Sigmoid colon (tissue), 7 donors: ENCODE measurements around the gene HOXD3. TPM values are rescaled to one million over a fixed set of nuclear protein-coding genes. Genes with fewer than 3 reads are reported as not detected.

ENCODE experiments used
- DNase-seq: peaks from one replicate; pipeline ENCODE4 v3.0.0-alpha.2; 2019
- H3K27ac ChIP-seq, 4 donors: fragments of 200-600 bp; sonication (generic); one replicate each; pipeline ENCODE4 v1.5.1; 2016 to 2019; ENCODE audit warnings: mild to moderate bottlenecking in 1 of 4
- H3K27me3 ChIP-seq, 3 donors: fragments of 200-600 bp; sonication (generic); one replicate each; pipeline ENCODE4 v1.5.1; 2019; ENCODE audit warnings: mild to moderate bottlenecking in 1 of 3
- H3K36me3 ChIP-seq, 4 donors: fragments of 200-600 bp; sonication (generic); one replicate each; pipeline ENCODE4 v1.5.1; 2016 to 2019
- H3K4me1 ChIP-seq, 4 donors: fragments of 200-600 bp; sonication (generic); one replicate each; pipeline ENCODE4 v1.5.1; 2017 to 2019
- H3K4me3 ChIP-seq, 4 donors: fragments of 200-600 bp; sonication (generic); one replicate each; pipeline ENCODE4 v1.5.1; 2017 to 2019; ENCODE audit warnings: mild to moderate bottlenecking in 2 of 4, moderate library complexity in 1 of 4
- H3K9me3 ChIP-seq, 4 donors: fragments of 200-600 bp in 3 of 4; sonication (generic) in 3 of 4; one replicate each; pipeline versions ENCODE4 v1.5.1 to v1.6.1; 2013 to 2019
- CTCF ChIP-seq, 4 experiments: fragments of 450-650 bp in 3 of 4; fragments of 200-600 bp in 1 of 4; IDR thresholded peaks; one replicate each; pipeline ENCODE4 v1.5.1; 2016 to 2019; ENCODE audit warnings: antibody characterized with exemption in 4 of 4, mild to moderate bottlenecking in 3 of 4, moderate library complexity in 2 of 4
- EP300 ChIP-seq, 4 donors: sonication (generic); formaldehyde crosslinking; IDR thresholded peaks; one replicate each; pipeline ENCODE4 v1.6.1; 2017; ENCODE audit warnings: antibody characterized with exemption in 4 of 4
- POLR2A ChIP-seq, 2 donors: fragments of 450-650 bp; IDR thresholded peaks; one replicate each; pipeline ENCODE4 v1.6.1; 2016; ENCODE audit warnings: antibody characterized with exemption in 2 of 2, mild to moderate bottlenecking in 2 of 2, moderate library complexity in 2 of 2
- POLR2AphosphoS5 ChIP-seq, 4 donors: sonication (generic); formaldehyde crosslinking; IDR thresholded peaks; one replicate each; pipeline ENCODE4 v1.6.1; 2017; ENCODE audit warnings: antibody characterized with exemption in 4 of 4
- WGBS, 2 donors: extraction: QIAGEN DNeasy Blood & Tissue Kit; methylation state at CpG; one replicate each; pipeline ENCODE4 v1.1.7; 2013; 5-methylcytosine and 5-hydroxymethylcytosine counted together
- intact Hi-C: fragments of 100-400 bp; cut with DNase I; formaldehyde crosslinking; loops from one replicate; pipeline ENCODE4 v1.15.1; 2023
- polyA plus RNA-seq, 3 donors: library from polyadenylated mRNA; stranded (reverse); fragments of 200-250 nt; gene quantifications; one replicate each; pipeline ENCODE4 v1.2.3, GENCODE V29; 2013
- total RNA-seq, 4 donors: library from RNA; depleted of rRNA; stranded (reverse); fragments of >200 nt; gene quantifications; one replicate each; pipeline ENCODE4 v1.1.0, GENCODE V29; 2016
- donor health status: healthy with polysubstance abuse.
- donor health status: Bipolar disorder and iron deficiency.
- donor health status: healthy.

HOXD3 gene
- total and polyA plus RNA-seq, 7 donors = 0.60 to 4.6 (median 1.4) TPM

- Histone ChIP-seq H3K4me3 (no peak overlapping the region), H3K27ac (no peak overlapping the region), H3K4me1 (peaks cover 0 to 23% (median 13%) of the 10 kb centered on the region in 4 donors), H3K36me3 (peaks cover 0 to 8% (median 0%) of the 10 kb centered on the region in 4 donors), H3K27me3 (peaks cover 0 to 64% (median 4%) of the 10 kb centered on the region in 3 donors), H3K9me3 (no peaks in the 10 kb centered on the region)
- no peak for TF ChIP-seq EP300 (IDR thresholded peaks at IDR 0.05)
- no peak for TF ChIP-seq CTCF (IDR thresholded peaks at IDR 0.05)
- no peak for TF ChIP-seq POLR2A (IDR thresholded peaks at IDR 0.05)
- no peak for TF ChIP-seq POLR2AphosphoS5 (IDR thresholded peaks at IDR 0.05)
- DNase-seq = no peak
- intact Hi-C loops = no loop called here
- 31 to 35% methylated on average over 11 of the region's 11 CpGs for WGBS, 2 donors
Measured at GRCh38 chr2:176117823-176118371, 39.2 kb upstream of the HOXD3 start.

- TF ChIP-seq CTCF (IDR thresholded peaks at IDR 0.05) (no peak), EP300 (IDR thresholded peaks at IDR 0.05) (no peak), POLR2A (IDR thresholded peaks at IDR 0.05) (no peak), POLR2AphosphoS5 (IDR thresholded peaks at IDR 0.05) (no peak)
- 21 to 27% methylated on average over 24 of the region's 24 CpGs for WGBS, 2 donors
- Histone ChIP-seq H3K27me3 (peaks cover 0 to 70% (median 4%) of the 10 kb centered on the region in 3 donors), H3K36me3 (peaks cover 0 to 12% (median 0%) of the 10 kb centered on the region in 4 donors), H3K27ac (no peak overlapping the region), H3K9me3 (no peaks in the 10 kb centered on the region), H3K4me1 (peaks cover 0 to 17% (median 10%) of the 10 kb centered on the region in 4 donors), H3K4me3 (no peak overlapping the region)
- no peak for DNase-seq
- intact Hi-C loops = no loop called here
Measured at GRCh38 chr2:176118601-176119339, 38.3 kb upstream of the HOXD3 start.

DNA sequence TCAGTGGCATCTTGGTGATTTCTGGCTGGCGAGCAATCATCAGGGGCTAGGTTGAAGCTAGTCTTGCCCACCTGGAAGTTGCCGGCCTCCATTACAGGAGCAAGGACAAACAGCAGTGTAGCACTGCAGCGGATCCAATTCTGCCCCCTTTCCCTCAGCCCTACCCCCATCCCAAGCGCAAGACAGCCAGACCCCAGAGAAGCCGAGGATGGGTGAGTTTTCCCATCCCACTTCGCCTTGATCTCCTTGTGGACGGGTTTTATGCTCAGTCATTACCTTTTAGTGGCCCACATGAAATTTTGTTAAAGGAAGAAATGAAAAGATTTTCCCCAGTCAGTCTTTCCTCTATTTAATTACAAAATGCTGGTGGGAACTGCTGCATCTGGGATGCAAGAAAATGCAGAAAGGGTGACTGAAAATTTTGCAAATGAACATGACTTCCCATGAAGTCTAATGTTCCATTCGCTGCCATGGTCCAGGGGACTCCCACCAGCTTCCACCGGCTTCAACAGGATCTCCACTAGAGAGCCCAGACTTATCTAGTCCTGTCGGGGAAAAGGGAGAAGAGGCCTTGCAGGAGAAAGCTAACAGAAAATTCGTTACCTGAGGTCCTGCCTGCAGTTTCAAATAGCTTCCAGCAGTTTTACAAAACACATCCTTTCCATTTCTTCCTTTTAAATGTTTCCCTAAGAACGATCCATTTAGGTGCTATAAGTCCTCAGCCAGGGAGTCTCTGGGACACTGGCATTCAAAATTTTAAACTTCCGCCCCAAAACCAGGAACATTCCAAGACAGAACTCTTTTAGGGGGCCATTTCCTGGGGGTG is 36.5 kb upstream of the HOXD3 start:
- no peak overlapping the region for H3K27ac ChIP-seq
- intact Hi-C loops = no loop called here
- H3K36me3 ChIP-seq = peaks cover 0 to 12% (median 0%) of the 10 kb centered on the region in 4 donors
- no peak for DNase-seq
- H3K9me3 ChIP-seq = no peaks in the 10 kb centered on the region
- peaks cover 0 to 57% (median 4%) of the 10 kb centered on the region in 3 donors for H3K27me3 ChIP-seq
- TF ChIP-seq CTCF (IDR thresholded peaks at IDR 0.05) (no peak), POLR2AphosphoS5 (IDR thresholded peaks at IDR 0.05) (no peak), EP300 (IDR thresholded peaks at IDR 0.05) (no peak), POLR2A (IDR thresholded peaks at IDR 0.05) (no peak)
- peaks cover 0 to 17% (median 6%) of the 10 kb centered on the region in 4 donors for H3K4me1 ChIP-seq
- 52 to 72% methylated on average over 13 of the region's 13 CpGs for WGBS, 2 donors
- H3K4me3 ChIP-seq = no peak overlapping the region

DNA sequence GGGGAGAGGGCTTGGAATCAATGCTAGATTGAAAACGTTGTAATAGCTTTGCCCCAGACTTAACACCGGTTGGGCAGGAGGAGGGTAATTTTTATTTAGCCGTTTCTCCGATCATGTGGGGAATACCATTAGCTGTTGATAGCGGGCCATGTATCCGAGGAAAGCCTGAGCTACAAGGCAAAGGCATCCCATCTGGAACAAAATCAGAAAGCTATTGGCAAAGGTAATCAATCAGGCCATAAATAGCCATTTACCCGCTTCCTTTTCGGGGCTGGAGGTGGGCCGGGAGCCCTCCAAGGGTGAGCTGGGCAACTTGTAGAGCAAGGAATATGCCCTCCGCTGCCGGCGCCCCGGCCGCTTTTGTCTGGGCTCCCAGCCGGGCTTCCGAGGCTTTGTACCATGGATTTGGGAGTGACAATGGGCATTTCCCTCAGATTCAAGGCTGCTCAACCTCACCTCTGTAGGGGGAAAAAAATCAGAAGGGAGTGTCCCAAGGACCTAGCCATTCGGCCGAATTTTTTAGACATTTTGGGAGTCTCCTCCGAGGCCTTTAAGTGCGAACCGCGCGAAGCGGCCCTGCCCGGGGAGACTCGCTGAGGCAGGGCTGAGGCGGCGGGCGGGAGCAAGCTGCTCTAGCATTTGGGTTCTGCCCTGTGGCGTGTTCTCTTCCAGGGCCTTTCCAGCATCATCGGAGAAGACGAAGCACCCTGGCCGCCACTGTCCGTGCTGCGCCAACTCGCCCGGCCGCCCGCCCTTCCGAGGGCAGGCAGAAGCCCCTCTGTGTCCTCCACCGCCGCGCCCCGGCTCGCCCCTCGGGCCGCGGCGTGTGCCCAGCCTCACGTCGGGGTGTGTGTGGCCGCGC is 35.7 kb upstream of the HOXD3 start:
- H3K4me3 ChIP-seq = peak overlapping the region in 2 of 4 donors; percentile 57
- TF ChIP-seq CTCF (IDR thresholded peaks at IDR 0.05) (no peak), POLR2A (IDR thresholded peaks at IDR 0.05) (no peak), POLR2AphosphoS5 (IDR thresholded peaks at IDR 0.05) (no peak), EP300 (IDR thresholded peaks at IDR 0.05) (no peak)
- intact Hi-C loops = no loop called here
- H3K27me3 ChIP-seq = peaks cover 0 to 50% (median 4%) of the 10 kb centered on the region in 3 donors
- peaks cover 0 to 12% (median 0%) of the 10 kb centered on the region in 4 donors for H3K36me3 ChIP-seq
- H3K9me3 ChIP-seq = no peaks in the 10 kb centered on the region
- 42 to 46% methylated on average over 53 of the region's 53 CpGs for WGBS, 2 donors
- peak overlapping the region in 2 of 4 donors; percentile 64 to 73 for H3K27ac ChIP-seq
- H3K4me1 ChIP-seq = peaks cover 0 to 11% (median 6%) of the 10 kb centered on the region in 4 donors
- DNase-seq = peak; percentile 40
